H9 (cell line): ENCODE results near the gene OSBPL2. TPM values are rescaled to one million over a fixed set of nuclear protein-coding genes. Genes with fewer than 3 reads are reported as not detected.

Experiments used
- DNase-seq: peaks from one replicate; pipeline ENCODE4 v3.0.0-alpha.2; 2017
- H2AFZ ChIP-seq: one replicate; pipeline ENCODE4 v1.6.1; 2013; ENCODE audit warnings: mild to moderate bottlenecking, low read length, control low read depth, moderate library complexity
- H2AK5ac ChIP-seq: 2 replicates; pipeline ENCODE4 v1.6.1; 2013; ENCODE audit warnings: low read length, control low read depth, mixed read lengths; ENCODE audit not compliant: insufficient read length
- H2BK120ac ChIP-seq: one replicate; pipeline ENCODE4 v1.6.1; 2013; ENCODE audit warnings: low read depth, mild to moderate bottlenecking, low read length, control low read depth, inconsistent platforms; ENCODE audit not compliant: poor library complexity, severe bottlenecking
- H2BK12ac ChIP-seq: 2 replicates; pipeline ENCODE4 v1.6.1; 2013; ENCODE audit warnings: low read length, control low read depth, mixed read lengths, low read depth; ENCODE audit not compliant: insufficient read length
- H2BK15ac ChIP-seq: 2 replicates; pipeline ENCODE4 v1.6.1; 2013; ENCODE audit warnings: low read depth, low read length, control low read depth
- H2BK20ac ChIP-seq: one replicate; pipeline ENCODE4 v1.6.1; 2013; ENCODE audit warnings: low read depth, mild to moderate bottlenecking, low read length, control low read depth, inconsistent platforms; ENCODE audit not compliant: poor library complexity, severe bottlenecking
- H2BK5ac ChIP-seq: 2 replicates; pipeline ENCODE4 v1.6.1; 2013; ENCODE audit warnings: low read length, control low read depth, mixed read lengths; ENCODE audit not compliant: insufficient read length
- H3K14ac ChIP-seq: 2 replicates; pipeline ENCODE4 v1.6.1; 2013; ENCODE audit warnings: low read length, control low read depth; ENCODE audit not compliant: insufficient read depth
- H3K18ac ChIP-seq: 2 replicates; pipeline ENCODE4 v1.6.1; 2013; ENCODE audit warnings: low read depth, mild to moderate bottlenecking, mixed read lengths, low read length, control low read depth; ENCODE audit not compliant: insufficient read length
- H3K23ac ChIP-seq: 2 replicates; pipeline ENCODE4 v1.6.1; 2013; ENCODE audit warnings: low read length, control low read depth, mixed read lengths, low read depth; ENCODE audit not compliant: insufficient read length
- H3K23me2 ChIP-seq: 2 replicates; pipeline ENCODE4 v1.6.1; 2013; ENCODE audit warnings: low read depth, mild to moderate bottlenecking, mixed read lengths, low read length, control low read depth; ENCODE audit not compliant: insufficient read length, poor library complexity, severe bottlenecking
- H3K27ac ChIP-seq: 2 replicates; pipeline ENCODE4 v1.5.1; 2013; ENCODE audit warnings: low read length, control low read depth, mixed read lengths, low read depth; ENCODE audit not compliant: insufficient read length
- H3K27me3 ChIP-seq: 2 replicates; pipeline ENCODE4 v1.6.1; 2013; ENCODE audit warnings: low read length, control low read depth, inconsistent platforms; ENCODE audit not compliant: insufficient read depth
- H3K4ac ChIP-seq: 2 replicates; pipeline ENCODE4 v1.6.1; 2013; ENCODE audit warnings: low read depth, mild to moderate bottlenecking, control low read depth, inconsistent platforms, low read length, moderate library complexity
- H3K4me1 ChIP-seq: 2 replicates; pipeline ENCODE4 v1.6.1; 2013; ENCODE audit warnings: low read length, control low read depth, inconsistent platforms; ENCODE audit not compliant: insufficient read depth
- H3K4me2 ChIP-seq: 2 replicates; pipeline ENCODE4 v1.6.1; 2013; ENCODE audit warnings: low read length, control low read depth, mixed read lengths; ENCODE audit not compliant: insufficient read length, insufficient read depth
- H3K56ac ChIP-seq: 2 replicates; pipeline ENCODE4 v1.6.1; 2013; ENCODE audit warnings: low read depth, mild to moderate bottlenecking, mixed read lengths, low read length, control low read depth; ENCODE audit not compliant: insufficient read length
- H3K79me1 ChIP-seq: 2 replicates; pipeline ENCODE4 v1.6.1; 2013; ENCODE audit warnings: low read depth, mild to moderate bottlenecking, moderate library complexity, low read length, control low read depth, inconsistent platforms; ENCODE audit not compliant: insufficient read depth, poor library complexity, severe bottlenecking
- H3K79me2 ChIP-seq: 2 replicates; pipeline ENCODE4 v1.6.1; 2013; ENCODE audit warnings: low read length, control low read depth, inconsistent platforms; ENCODE audit not compliant: insufficient read depth
- H3K9ac ChIP-seq: 2 replicates; pipeline ENCODE4 v1.6.1; 2013; ENCODE audit warnings: low read length, control low read depth, mixed read lengths; ENCODE audit not compliant: insufficient read length; ENCODE audit errors: extremely low read depth
- H3K9me3 ChIP-seq: one replicate; pipeline ENCODE4 v1.6.1; 2013; ENCODE audit warnings: low read depth, low read length, inconsistent platforms; ENCODE audit not compliant: control insufficient read depth
- H3T11ph ChIP-seq: one replicate; pipeline ENCODE4 v1.6.1; 2013; ENCODE audit warnings: mild to moderate bottlenecking, low read length, control low read depth, inconsistent platforms
- H4K20me1 ChIP-seq: one replicate; pipeline ENCODE4 v1.6.1; 2013; ENCODE audit not compliant: control insufficient read depth, insufficient read length, insufficient read depth
- H4K5ac ChIP-seq: 2 replicates; pipeline ENCODE4 v1.6.1; 2013; ENCODE audit warnings: low read depth, mild to moderate bottlenecking, mixed read lengths, low read length, control low read depth; ENCODE audit not compliant: insufficient read length
- H4K8ac ChIP-seq: replicated peaks from 2 replicates; pipeline ENCODE4 v1.6.1; 2013; ENCODE audit warnings: low read length, control low read depth, mixed read lengths, low read depth; ENCODE audit not compliant: insufficient read length
- H4K91ac ChIP-seq: 2 replicates; pipeline ENCODE4 v1.6.1; 2013; ENCODE audit warnings: low read depth, mild to moderate bottlenecking, moderate library complexity, mixed read lengths, low read length, control low read depth; ENCODE audit not compliant: insufficient read length
- H3K27ac Mint-ChIP-seq, 3 experiments: 2 replicates in 2 of 3; 3 replicates in 1 of 3; pipeline ENCODE4 v1.8.0; 2020 to 2021; ENCODE audit warnings: mixed read lengths in 3 of 3, mild to moderate bottlenecking in 1 of 3, moderate library complexity in 1 of 3
- H3K27me3 Mint-ChIP-seq: 2 replicates; pipeline ENCODE4 v1.8.0; 2021; ENCODE audit warnings: low read depth, mild to moderate bottlenecking, moderate library complexity, mixed read lengths
- H3K36me3 Mint-ChIP-seq, 3 experiments: 2 replicates in 2 of 3; 3 replicates in 1 of 3; pipeline ENCODE4 v1.8.0; 2020 to 2021; ENCODE audit warnings: low read depth in 3 of 3, mixed read lengths in 3 of 3; ENCODE audit not compliant: insufficient read depth in 1 of 3
- H3K4me1 Mint-ChIP-seq, 2 experiments: 2 replicates each; pipeline ENCODE4 v1.8.0; 2020; ENCODE audit warnings: mixed read lengths in 2 of 2
- H3K4me3 Mint-ChIP-seq, 2 experiments: 2 replicates in 1 of 2; 3 replicates in 1 of 2; pipeline ENCODE4 v1.8.0; 2020 to 2021; ENCODE audit warnings: mild to moderate bottlenecking in 2 of 2, mixed read lengths in 2 of 2, moderate library complexity in 1 of 2
- H3K9me3 Mint-ChIP-seq, 2 experiments: 2 replicates in 1 of 2; 3 replicates in 1 of 2; pipeline ENCODE4 v1.8.0; 2020; ENCODE audit warnings: mild to moderate bottlenecking in 2 of 2, mixed read lengths in 2 of 2, moderate library complexity in 1 of 2
- CTCF ChIP-seq: fragments of 200-600 bp; sonication (generic); conservative IDR thresholded peaks from 3 replicates; pipeline ENCODE4 v1.8.0; 2021; ENCODE audit warnings: antibody characterized with exemption, mild to moderate bottlenecking
- WGBS: extraction: QIAGEN DNeasy Blood & Tissue Kit; methylation state at CpG from one replicate; pipeline ENCODE4 v1.1.7; 2013; ENCODE audit warnings: missing lambda C conversion rate, low lambda C conversion rate, mixed read lengths; ENCODE audit not compliant: insufficient read length; ENCODE audit errors: extremely low coverage; 5-methylcytosine and 5-hydroxymethylcytosine counted together
- total RNA-seq: library from RNA; stranded (reverse); gene quantifications from 2 replicates; pipeline ENCODE4 v1.2.1, GENCODE V29; 2021

Gene OSBPL2
- total RNA-seq, 1 experiment from 2014 or later, result 47.3 TPM

GRCh38 chr20:62219101-62219991, 19.0 kb upstream of the OSBPL2 start:
- peak overlapping the region; percentile 49 to 81 for H3K4me3 Mint-ChIP-seq

More at GRCh38 chr20:62219101-62219991, 19.0 kb upstream of the OSBPL2 start:
- H3K14ac ChIP-seq, result peak overlapping the region; percentile 60; the same call in 1 of the 2 replicates
- no peak overlapping the region for H4K8ac ChIP-seq
- no peak overlapping the region for H2BK20ac ChIP-seq
- Mint-ChIP-seq H3K27me3 (peaks cover 85% of the 10 kb centered on the region), H3K4me1 (peaks cover 14 to 25% of the 10 kb centered on the region in 2 experiments), H3K9me3 (no peaks in the 10 kb centered on the region), H3K27ac (no peak overlapping the region), H3K36me3 (no peaks in the 10 kb centered on the region)
- no peak overlapping the region for H2BK12ac ChIP-seq
- no peak overlapping the region for H3K56ac ChIP-seq
- H3K27ac ChIP-seq, result no peak overlapping the region
- H2BK5ac ChIP-seq, result no peak overlapping the region
- WGBS, result no CpG with 5 or more reads among the region's 84 CpGs
- H2BK120ac ChIP-seq, result no peak overlapping the region
- H3K23ac ChIP-seq, result no peak overlapping the region
- H3K4me1 ChIP-seq, result no peaks in the 10 kb centered on the region
- H3K9ac ChIP-seq, result no peak overlapping the region
- no peak overlapping the region for H4K5ac ChIP-seq
- H3K9me3 ChIP-seq, result no peaks in the 10 kb centered on the region
- DNase-seq, result peak; percentile 56
- H2AK5ac ChIP-seq, result no peak overlapping the region
- H3K23me2 ChIP-seq, result peaks cover 12% of the 10 kb centered on the region
- H2BK15ac ChIP-seq, result no peak overlapping the region
- peak overlapping the region; percentile 75 for H3K4me2 ChIP-seq
- no peak for TF ChIP-seq CTCF
- H3K27me3 ChIP-seq, result peaks cover 29% of the 10 kb centered on the region; the same call in 1 of the 2 replicates
- no peak overlapping the region for H3K18ac ChIP-seq
- H4K20me1 ChIP-seq, result no peaks in the 10 kb centered on the region
- H3K79me2 ChIP-seq, result no peaks in the 10 kb centered on the region
- H4K91ac ChIP-seq, result no peak overlapping the region
- H2AFZ ChIP-seq, result no peak overlapping the region
- H3K4ac ChIP-seq, result no peak overlapping the region
- H3K79me1 ChIP-seq, result no peaks in the 10 kb centered on the region
- no peak overlapping the region for H3T11ph ChIP-seq
